ENCODE measurements around the gene RMI2. TPM values are rescaled to one million over a fixed set of nuclear protein-coding genes. Genes with fewer than 3 reads are reported as not detected.

Gene RMI2
- total and polyA plus RNA-seq, 2 of the 8 experiments (the other 6 are each of a cell fraction or from before 2014, with no cell fraction given) = 58.2 to 96.0 TPM

- H3K14ac ChIP-seq (ENCODE audit: insufficient read length) = no peak overlapping the region
- no peak overlapping the region for H4K91ac ChIP-seq (replicated peaks; ENCODE audit: insufficient read length, low read length)
- H2BK15ac ChIP-seq (ENCODE audit: low read length) = 0 out of 2 replicates have a peak overlapping the region, but pooled peaks have one; percentile 6
- CTCF ChIA-PET (ENCODE audit: partially characterized antibody) = interaction anchor here (1.0 to 3.8 kb wide), 4 partner anchors 15 to 61 kb away, joined by 3 to 13 read pairs (median 4); partner anchors contain the start of gene SOCS1
- H3K4me3 ChIP-seq (ENCODE audit: extremely low read depth in 1 of 4, insufficient read depth in 2 of 4, low read depth in 3 of 4, low read length in 4 of 4) = no peak overlapping the region
- no peaks in the 10 kb centered on the region for H3K23me2 ChIP-seq (ENCODE audit: low read depth, low read length)
- H2AFZ ChIP-seq (ENCODE audit: low read length) = no peak overlapping the region
- H3K27ac ChIP-seq (ENCODE audit: low read depth, low read length) = no peak overlapping the region
- no peak overlapping the region for H2BK120ac ChIP-seq (replicated peaks; ENCODE audit: low read depth, low read length)
- whole genome bisulfite sequencing, 2 experiments (ENCODE audit: extremely low coverage in 1 of 2, insufficient coverage in 1 of 2, insufficient read length in 1 of 2, insufficient replicate concordance in 2 of 2, low coverage in 1 of 2, low lambda C conversion rate in 2 of 2, missing lambda C conversion rate in 1 of 2) = 73% methylated on average over 10 of the region's 10 CpGs; no CpG with 5 or more reads in 1 of the 2 experiments
- H2BK12ac ChIP-seq (ENCODE audit: low read depth, low read length) = 0 out of 2 replicates have a peak overlapping the region, but pooled peaks have one; percentile 90
- no peak overlapping the region for H3K56ac ChIP-seq (replicated peaks; ENCODE audit: insufficient read length, low read depth, low read length)
- no peak overlapping the region for H3K23ac ChIP-seq (ENCODE audit: insufficient read length)
- no peak for FAIRE-seq
- no peaks in the 10 kb centered on the region for H3K27me3 ChIP-seq (replicated peaks in 1 of 4; ENCODE audit: control insufficient read depth in 3 of 4, extremely low read depth in 1 of 4, insufficient read depth in 3 of 4, low read length in 3 of 4)
- peak overlapping the region; percentile 43; the same call in 1 of the 2 replicates for H2BK20ac ChIP-seq (ENCODE audit: low read length)
- DNase-seq (ENCODE audit: low read depth in 1 of 2, low spot score in 2 of 2) = no peak
- no peaks in the 10 kb centered on the region for H4K20me1 ChIP-seq (replicated peaks in 1 of 2; ENCODE audit: control insufficient read depth in 1 of 2, insufficient read depth in 2 of 2, low read length in 2 of 2)
- no peak overlapping the region for H4K5ac ChIP-seq (ENCODE audit: insufficient read length, low read depth, low read length)
- H2BK5ac ChIP-seq (ENCODE audit: low read depth, low read length) = peak overlapping the region; percentile 8; the same call in 1 of the 2 replicates
- peaks cover 5 to 9% (median 9%) of the 10 kb centered on the region in 4 experiments for H3K4me1 ChIP-seq (replicated peaks in 1 of 4; ENCODE audit: control insufficient read depth in 3 of 4, insufficient read depth in 4 of 4, low read length in 3 of 4)
- no peaks in the 10 kb centered on the region for H3K9me3 ChIP-seq (ENCODE audit: insufficient read depth in 2 of 2, low read depth in 1 of 2, low read length in 1 of 2)
- peak overlapping the region; percentile 7 to 22; a peak in 2 of 4 replicates for H3K4me2 ChIP-seq (ENCODE audit: insufficient read depth in 1 of 2, low read depth in 2 of 2, low read length in 2 of 2)
- H3K4ac ChIP-seq (replicated peaks; ENCODE audit: insufficient read length, low read depth, low read length) = no peak overlapping the region
- H3K79me1 ChIP-seq (ENCODE audit: low read depth, low read length) = no peaks in the 10 kb centered on the region
- POLR2A ChIA-PET (ENCODE audit: partially characterized antibody) = interaction anchor here (0.8 to 2.7 kb wide), 7 partner anchors 9 to 41 kb away, joined by 3 to 11 read pairs (median 3); partner anchors contain the start of gene SOCS1
- H3K36me3 ChIP-seq (ENCODE audit: control insufficient read depth in 2 of 4, insufficient read depth in 4 of 4, low read length in 3 of 4) = no peaks in the 10 kb centered on the region
- H2AK5ac ChIP-seq (ENCODE audit: low read depth, low read length) = peak overlapping the region; percentile 79; the same call in 1 of the 2 replicates
- no peak overlapping the region for H3K9ac ChIP-seq (replicated peaks in 1 of 4; ENCODE audit: extremely low read depth in 1 of 4, low read depth in 3 of 4, low read length in 3 of 4)
- no peaks in the 10 kb centered on the region for H3K79me2 ChIP-seq (ENCODE audit: control insufficient read depth in 1 of 2, insufficient read depth in 2 of 2, low read length in 2 of 2)
- H3K18ac ChIP-seq (ENCODE audit: extremely low read depth, low read length) = no peak overlapping the region; the same call in 1 of the 2 replicates
- H4K8ac ChIP-seq (ENCODE audit: extremely low read depth, insufficient read depth, low read length) = no peak overlapping the region
- TF ChIP-seq E2F6 (IDR thresholded peaks at IDR 0.05) = no peak
Measured at GRCh38 chr16:11296706-11297491, 48.4 kb upstream of the RMI2 start.
